Measurements from ENCODE around the gene SULT1B1.

SULT1B1 gene

GRCh38 chr4:69749771-69750170 lies 10.6 kb downstream of the SULT1B1 start:
- DNase-seq (ENCODE audit: low read depth in 3 of 3), result no peak

- no peak for DNase-seq (ENCODE audit: low read depth in 3 of 3)
Measured at GRCh38 chr4:69748173-69748572, 12.2 kb downstream of the SULT1B1 start.

DNA sequence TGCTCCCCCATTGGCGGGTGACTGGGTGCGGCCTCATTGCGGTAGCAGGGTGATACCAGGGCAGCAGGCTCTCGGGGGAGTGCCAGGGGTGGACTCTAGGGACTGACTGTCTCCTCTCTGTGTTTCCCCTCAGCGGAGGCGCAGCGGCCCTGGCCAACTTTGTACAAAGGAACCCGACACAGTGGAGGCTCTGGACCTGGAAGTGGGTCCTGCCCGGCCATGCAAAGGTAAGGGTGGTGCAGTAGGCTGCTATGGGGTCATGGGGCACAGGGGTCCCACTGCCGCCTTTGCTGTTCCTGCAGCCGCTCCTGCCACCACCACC lies 16.3 kb downstream of the SULT1B1 start:
- DNase-seq (ENCODE audit: low read depth in 3 of 3), result no peak

- DNase-seq (ENCODE audit: low read depth in 3 of 3), result no peak
Measured at GRCh38 chr4:69743476-69744156, 16.8 kb downstream of the SULT1B1 start.

- no peak for DNase-seq (ENCODE audit: low read depth in 3 of 3)
Measured at GRCh38 chr4:69742596-69742995, 17.8 kb downstream of the SULT1B1 start.

GRCh38 chr4:69738872-69739271 lies 21.5 kb downstream of the SULT1B1 start:
- no peak for DNase-seq (ENCODE audit: low read depth in 3 of 3)

GRCh38 chr4:69735119-69735518 lies 25.3 kb downstream of the SULT1B1 start:
- no peak for DNase-seq (ENCODE audit: low read depth in 3 of 3)

GRCh38 chr4:69731847-69732246 lies 28.6 kb downstream of the SULT1B1 start:
- no peak for DNase-seq (ENCODE audit: low read depth in 3 of 3)

DNA sequence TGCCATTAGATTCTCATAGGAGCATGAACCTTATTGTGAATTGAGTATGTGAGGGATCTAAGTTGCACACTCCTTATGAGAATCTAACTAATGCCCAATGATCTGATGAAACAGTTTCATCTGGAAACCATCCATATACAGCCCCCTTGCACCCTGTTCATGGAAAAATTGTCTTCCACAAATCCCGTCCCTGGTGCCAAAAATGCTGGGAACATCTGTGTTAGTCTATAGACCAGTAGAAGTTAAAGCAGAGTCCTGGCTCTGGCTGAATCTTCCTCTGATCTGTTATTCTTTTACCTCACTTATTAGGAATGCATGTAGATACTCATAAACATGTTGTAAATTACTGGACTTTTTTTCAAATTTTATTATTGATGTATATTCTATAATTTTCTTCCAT lies 29.2 kb downstream of the SULT1B1 start:
- DNase-seq (ENCODE audit: low read depth in 3 of 3), result no peak

DNA sequence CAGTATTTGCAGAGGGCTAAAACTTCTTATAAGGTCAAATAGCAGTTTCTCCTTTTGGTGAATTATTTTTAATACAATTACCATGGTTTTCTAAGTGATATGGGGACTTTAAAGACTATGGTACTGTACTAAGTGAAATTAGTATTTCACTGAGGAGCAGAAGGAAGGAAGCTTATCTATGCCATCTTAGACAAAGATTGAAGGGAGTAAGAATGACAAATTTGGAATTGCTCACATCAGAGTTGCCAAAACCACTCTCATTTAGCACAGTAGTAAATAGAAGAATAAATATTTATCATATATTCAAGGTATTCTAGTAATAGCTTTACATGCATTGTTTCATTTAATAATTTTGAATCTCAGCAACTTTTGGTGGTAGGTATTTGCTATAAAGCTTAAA lies 30.4 kb downstream of the SULT1B1 start:
- no peak for DNase-seq (ENCODE audit: low read depth in 3 of 3)

GRCh38 chr4:69727926-69728325 lies 32.5 kb downstream of the SULT1B1 start:
- DNase-seq (ENCODE audit: low read depth in 3 of 3), result no peak

DNA sequence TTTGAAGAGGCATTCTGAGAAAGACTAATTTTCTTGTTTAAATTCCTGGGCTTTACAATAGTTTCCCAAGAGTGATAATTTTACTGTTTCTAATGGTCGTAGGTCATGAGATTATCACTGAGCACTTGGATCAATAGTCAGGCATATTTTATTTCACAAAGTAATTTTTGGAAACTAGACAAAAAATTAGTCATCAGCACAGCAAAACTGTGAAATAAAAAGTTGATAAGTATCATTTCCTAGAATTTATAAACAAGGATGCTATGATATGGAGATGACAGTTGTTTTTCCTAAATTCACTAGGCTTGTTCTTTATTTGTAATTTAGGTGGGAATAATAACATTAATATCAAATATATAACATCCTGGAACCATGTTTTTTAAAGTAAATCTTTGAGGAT lies 33.0 kb downstream of the SULT1B1 start:
- DNase-seq (ENCODE audit: low read depth in 3 of 3), result no peak

GRCh38 chr4:69726971-69727370 lies 33.4 kb downstream of the SULT1B1 start:
- no peak for DNase-seq (ENCODE audit: low read depth in 3 of 3)

GRCh38 chr4:69718396-69719271 lies 41.8 kb downstream of the SULT1B1 start:
- DNase-seq (ENCODE audit: low read depth in 3 of 3), result no peak

GRCh38 chr4:69717778-69718177 lies 42.6 kb downstream of the SULT1B1 start:
- no peak for DNase-seq (ENCODE audit: low read depth in 3 of 3)

DNA sequence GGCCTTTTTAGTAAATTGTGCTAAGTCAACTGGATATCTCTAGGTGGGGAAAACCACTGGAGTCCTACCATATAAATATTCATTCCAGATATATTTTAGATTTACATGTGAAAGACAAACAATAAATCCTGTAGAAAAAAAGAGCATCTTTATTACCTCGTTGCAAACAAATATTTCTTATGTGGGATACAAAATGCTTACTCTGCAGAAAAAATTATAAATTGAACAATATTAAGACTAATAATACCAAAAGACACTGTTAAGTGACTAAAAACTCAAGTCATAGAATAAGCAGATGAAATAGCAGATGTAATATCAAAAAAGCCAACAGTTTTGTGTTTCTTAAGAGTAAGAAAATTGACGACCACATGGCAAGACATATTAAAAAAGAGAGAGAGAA lies 43.8 kb downstream of the SULT1B1 start:
- no peak for DNase-seq (ENCODE audit: low read depth in 3 of 3)

DNA sequence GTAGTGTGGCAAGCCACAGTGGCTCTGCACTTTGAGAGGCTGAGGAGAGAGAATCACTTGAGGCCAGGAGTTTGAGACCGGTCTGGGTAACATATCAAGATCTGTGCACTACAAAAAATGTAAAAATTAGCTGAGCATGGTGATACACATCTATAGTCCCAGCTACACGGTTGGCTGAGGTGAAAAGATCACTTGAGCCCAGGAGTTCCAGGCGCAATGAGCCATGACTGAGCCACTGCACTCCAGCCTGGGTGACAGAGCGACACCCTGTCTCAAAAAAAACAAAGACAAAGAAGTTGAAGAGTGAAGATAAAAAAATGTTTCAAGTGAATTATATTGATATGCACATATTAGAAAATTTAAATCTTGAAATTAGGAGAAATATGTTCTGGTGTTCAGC lies 46.3 kb downstream of the SULT1B1 start:
- DNase-seq (ENCODE audit: low read depth in 3 of 3), result no peak

- DNase-seq (ENCODE audit: low read depth in 3 of 3), result no peak
Measured at GRCh38 chr4:69713593-69713992, 46.8 kb downstream of the SULT1B1 start.

- DNase-seq (ENCODE audit: low read depth in 3 of 3), result no peak
Measured at GRCh38 chr4:69710580-69710979, 49.8 kb downstream of the SULT1B1 start.

DNA sequence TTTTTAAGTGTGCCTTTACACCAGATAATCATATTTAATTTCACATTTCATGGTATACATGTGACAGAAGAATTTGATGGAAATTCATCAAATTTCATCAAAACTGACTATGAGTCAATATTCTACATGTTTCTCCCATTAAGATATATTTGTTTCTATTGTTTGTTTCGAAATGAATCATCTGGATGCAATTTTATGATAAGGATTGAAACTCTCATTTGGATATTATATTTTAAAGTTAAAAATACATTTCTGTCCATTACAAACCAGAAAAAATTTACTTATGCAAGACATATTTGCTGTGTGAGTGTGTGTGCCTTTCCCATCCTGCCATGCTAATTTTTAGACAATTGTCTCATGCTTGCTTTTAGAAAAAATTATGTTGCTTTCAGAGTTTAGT lies 52.2 kb downstream of the SULT1B1 start:
- no peak for DNase-seq (ENCODE audit: low read depth in 3 of 3)

GRCh38 chr4:69707807-69708206 lies 52.6 kb downstream of the SULT1B1 start:
- no peak for DNase-seq (ENCODE audit: low read depth in 3 of 3)

DNA sequence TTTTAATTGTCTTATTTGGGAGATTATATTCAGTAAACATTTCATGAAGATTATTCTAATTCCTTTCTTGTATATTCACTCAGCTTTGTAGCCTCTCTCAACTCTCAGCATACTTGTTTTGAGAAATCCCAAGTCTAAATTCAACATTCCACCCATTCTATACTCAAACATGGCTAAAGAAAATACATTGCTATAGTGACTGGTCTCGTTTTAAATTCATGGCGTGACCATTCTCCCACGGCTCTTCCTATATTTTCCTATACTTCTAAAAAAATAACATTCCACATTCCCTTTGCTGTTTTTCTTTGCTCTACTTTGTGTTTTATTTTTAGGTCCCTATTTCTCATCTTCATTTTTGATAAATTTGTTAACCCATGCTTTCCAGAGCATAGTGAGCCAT lies 58.2 kb downstream of the SULT1B1 start:
- DNase-seq (ENCODE audit: low read depth in 3 of 3), result no peak

- no peak for DNase-seq (ENCODE audit: low read depth in 3 of 3)
Measured at GRCh38 chr4:69701696-69702095, 58.7 kb downstream of the SULT1B1 start.

Data from stimulated activated CD4-positive, alpha-beta T cell treated with anti-CD3 and anti-CD28 coated beads, TNF-alpha, amount 100 ng/mL, for 48 hours (primary cell).